ENCODE measurements around the gene ELMOD3.

DNA sequence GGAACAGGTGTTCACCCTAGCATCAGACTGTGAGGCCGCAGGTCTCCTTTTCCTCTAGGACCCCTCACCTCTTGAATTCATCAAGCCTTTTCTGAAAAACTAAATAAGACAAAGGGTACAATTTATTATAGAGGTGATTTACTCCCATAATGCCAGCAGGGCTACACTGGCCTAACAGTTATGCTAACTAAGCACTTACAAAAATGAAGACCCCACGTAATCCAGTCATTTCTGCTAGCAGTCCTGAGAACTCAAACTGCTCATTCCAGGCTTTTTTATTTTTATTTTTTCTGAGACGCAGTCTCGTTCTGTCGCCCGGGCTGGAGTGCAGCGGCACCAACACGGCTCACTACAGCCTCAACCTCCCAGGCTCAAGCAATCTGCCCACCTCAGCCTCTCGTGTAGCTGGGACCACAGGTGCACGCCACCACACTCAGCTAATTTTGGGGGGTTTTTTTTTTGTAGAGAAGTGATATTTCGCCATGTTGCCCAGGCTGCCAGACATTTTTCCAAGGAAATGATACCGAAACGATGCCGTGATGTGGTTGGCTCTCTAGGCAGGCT lies 41.4 kb downstream of the ELMOD3 start:
- TF ChIP-seq, protein P1, sequence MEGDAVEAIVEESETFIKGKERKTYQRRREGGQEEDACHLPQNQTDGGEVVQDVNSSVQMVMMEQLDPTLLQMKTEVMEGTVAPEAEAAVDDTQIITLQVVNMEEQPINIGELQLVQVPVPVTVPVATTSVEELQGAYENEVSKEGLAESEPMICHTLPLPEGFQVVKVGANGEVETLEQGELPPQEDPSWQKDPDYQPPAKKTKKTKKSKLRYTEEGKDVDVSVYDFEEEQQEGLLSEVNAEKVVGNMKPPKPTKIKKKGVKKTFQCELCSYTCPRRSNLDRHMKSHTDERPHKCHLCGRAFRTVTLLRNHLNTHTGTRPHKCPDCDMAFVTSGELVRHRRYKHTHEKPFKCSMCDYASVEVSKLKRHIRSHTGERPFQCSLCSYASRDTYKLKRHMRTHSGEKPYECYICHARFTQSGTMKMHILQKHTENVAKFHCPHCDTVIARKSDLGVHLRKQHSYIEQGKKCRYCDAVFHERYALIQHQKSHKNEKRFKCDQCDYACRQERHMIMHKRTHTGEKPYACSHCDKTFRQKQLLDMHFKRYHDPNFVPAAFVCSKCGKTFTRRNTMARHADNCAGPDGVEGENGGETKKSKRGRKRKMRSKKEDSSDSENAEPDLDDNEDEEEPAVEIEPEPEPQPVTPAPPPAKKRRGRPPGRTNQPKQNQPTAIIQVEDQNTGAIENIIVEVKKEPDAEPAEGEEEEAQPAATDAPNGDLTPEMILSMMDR (IDR thresholded peaks at IDR 0.05) = no peak
- no peak for TF ChIP-seq POLR2A (IDR thresholded peaks at IDR 0.05; ENCODE audit: low read length)
- TF ChIP-seq CBX8 (IDR thresholded peaks at IDR 0.05) = no peak
- TF ChIP-seq BHLHE40 (IDR thresholded peaks at IDR 0.05; ENCODE audit: low read depth, low read length) = no peak
- TF ChIP-seq, protein P2, sequence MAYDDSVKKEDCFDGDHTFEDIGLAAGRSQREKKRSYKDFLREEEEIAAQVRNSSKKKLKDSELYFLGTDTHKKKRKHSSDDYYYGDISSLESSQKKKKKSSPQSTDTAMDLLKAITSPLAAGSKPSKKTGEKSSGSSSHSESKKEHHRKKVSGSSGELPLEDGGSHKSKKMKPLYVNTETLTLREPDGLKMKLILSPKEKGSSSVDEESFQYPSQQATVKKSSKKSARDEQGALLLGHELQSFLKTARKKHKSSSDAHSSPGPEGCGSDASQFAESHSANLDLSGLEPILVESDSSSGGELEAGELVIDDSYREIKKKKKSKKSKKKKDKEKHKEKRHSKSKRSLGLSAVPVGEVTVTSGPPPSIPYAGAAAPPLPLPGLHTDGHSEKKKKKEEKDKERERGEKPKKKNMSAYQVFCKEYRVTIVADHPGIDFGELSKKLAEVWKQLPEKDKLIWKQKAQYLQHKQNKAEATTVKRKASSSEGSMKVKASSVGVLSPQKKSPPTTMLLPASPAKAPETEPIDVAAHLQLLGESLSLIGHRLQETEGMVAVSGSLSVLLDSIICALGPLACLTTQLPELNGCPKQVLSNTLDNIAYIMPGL (CRISPR knock-in tag; IDR thresholded peaks at IDR 0.05; ENCODE audit: borderline replicate concordance) = no peak
- TF ChIP-seq, protein P3, sequence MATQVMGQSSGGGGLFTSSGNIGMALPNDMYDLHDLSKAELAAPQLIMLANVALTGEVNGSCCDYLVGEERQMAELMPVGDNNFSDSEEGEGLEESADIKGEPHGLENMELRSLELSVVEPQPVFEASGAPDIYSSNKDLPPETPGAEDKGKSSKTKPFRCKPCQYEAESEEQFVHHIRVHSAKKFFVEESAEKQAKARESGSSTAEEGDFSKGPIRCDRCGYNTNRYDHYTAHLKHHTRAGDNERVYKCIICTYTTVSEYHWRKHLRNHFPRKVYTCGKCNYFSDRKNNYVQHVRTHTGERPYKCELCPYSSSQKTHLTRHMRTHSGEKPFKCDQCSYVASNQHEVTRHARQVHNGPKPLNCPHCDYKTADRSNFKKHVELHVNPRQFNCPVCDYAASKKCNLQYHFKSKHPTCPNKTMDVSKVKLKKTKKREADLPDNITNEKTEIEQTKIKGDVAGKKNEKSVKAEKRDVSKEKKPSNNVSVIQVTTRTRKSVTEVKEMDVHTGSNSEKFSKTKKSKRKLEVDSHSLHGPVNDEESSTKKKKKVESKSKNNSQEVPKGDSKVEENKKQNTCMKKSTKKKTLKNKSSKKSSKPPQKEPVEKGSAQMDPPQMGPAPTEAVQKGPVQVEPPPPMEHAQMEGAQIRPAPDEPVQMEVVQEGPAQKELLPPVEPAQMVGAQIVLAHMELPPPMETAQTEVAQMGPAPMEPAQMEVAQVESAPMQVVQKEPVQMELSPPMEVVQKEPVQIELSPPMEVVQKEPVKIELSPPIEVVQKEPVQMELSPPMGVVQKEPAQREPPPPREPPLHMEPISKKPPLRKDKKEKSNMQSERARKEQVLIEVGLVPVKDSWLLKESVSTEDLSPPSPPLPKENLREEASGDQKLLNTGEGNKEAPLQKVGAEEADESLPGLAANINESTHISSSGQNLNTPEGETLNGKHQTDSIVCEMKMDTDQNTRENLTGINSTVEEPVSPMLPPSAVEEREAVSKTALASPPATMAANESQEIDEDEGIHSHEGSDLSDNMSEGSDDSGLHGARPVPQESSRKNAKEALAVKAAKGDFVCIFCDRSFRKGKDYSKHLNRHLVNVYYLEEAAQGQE (IDR thresholded peaks at IDR 0.05) = no peak
- TF ChIP-seq TP53 (CRISPR knock-in tag; IDR thresholded peaks at IDR 0.05) = no peak
- no peak for TF ChIP-seq ESRRA (IDR thresholded peaks at IDR 0.05; ENCODE audit: borderline replicate concordance, low read length)
- TF ChIP-seq, protein P4, sequence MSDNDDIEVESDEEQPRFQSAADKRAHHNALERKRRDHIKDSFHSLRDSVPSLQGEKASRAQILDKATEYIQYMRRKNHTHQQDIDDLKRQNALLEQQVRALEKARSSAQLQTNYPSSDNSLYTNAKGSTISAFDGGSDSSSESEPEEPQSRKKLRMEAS (IDR thresholded peaks at IDR 0.05) = no peak
- no peak for TF ChIP-seq KDM5A (IDR thresholded peaks at IDR 0.05)

Measured in A549 (cell line).